Measurements from ENCODE around the gene EDARADD.

GRCh38 chr1:236526079-236526478 lies 132.0 kb downstream of the EDARADD start:
- TF ChIP-seq EZH2phosphoT487 (IDR thresholded peaks at IDR 0.05; ENCODE audit: borderline replicate concordance, low read depth, low read length) = no peak
- TF ChIP-seq, protein P1, sequence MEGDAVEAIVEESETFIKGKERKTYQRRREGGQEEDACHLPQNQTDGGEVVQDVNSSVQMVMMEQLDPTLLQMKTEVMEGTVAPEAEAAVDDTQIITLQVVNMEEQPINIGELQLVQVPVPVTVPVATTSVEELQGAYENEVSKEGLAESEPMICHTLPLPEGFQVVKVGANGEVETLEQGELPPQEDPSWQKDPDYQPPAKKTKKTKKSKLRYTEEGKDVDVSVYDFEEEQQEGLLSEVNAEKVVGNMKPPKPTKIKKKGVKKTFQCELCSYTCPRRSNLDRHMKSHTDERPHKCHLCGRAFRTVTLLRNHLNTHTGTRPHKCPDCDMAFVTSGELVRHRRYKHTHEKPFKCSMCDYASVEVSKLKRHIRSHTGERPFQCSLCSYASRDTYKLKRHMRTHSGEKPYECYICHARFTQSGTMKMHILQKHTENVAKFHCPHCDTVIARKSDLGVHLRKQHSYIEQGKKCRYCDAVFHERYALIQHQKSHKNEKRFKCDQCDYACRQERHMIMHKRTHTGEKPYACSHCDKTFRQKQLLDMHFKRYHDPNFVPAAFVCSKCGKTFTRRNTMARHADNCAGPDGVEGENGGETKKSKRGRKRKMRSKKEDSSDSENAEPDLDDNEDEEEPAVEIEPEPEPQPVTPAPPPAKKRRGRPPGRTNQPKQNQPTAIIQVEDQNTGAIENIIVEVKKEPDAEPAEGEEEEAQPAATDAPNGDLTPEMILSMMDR (conservative IDR thresholded peaks at IDR 0.05; ENCODE audit: low read length) = no peak
